NCI-H1417 treated with DMSO at 0.1 percent for 48 hours (cell line): ENCODE results near the gene NEU1.
"Not testable (repeated sequence)": the region's sequence is repeated elsewhere in the genome, so short reads cannot be mapped to it uniquely, and the experiment has no call there.

ENCODE experiments used
- DNase-seq: peaks from one replicate; lab custom pipeline; 2025; lab: John Stamatoyannopoulos, UW

Gene NEU1

DNA sequence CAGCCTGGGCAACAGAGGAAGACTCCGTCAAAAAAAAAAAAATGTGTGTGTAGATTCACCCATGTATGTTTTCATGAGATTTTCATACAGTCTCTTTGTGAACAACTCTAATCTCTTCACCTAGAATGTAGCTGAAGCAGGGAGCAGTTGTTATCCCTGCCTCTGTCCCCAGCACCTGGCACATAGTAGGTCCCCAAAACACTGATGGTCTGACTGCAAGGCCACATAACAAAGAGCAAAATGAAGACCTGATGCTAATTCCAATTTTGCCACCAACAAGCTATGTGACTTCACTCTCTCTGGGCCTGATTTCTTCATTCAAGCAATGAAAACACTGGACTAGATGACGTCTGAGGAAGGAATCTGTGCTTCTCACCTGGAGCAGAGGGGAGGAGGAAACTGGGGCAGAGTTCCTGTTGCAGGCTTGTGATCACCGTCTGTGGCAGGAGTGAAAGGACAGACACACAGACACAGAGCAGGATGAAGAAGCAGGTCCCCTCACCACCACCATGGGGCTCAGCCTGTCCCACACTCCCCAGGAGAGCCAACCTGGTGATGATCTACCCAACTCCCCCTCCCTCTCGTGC, 11.6 kb upstream of the NEU1 start:
- no peak for DNase-seq

- DNase-seq = no peak
These were observed 8.5 kb upstream of the NEU1 start for GRCh38 chr6:31871046-31871659.

- DNase-seq = no peak
These were observed 7.8 kb upstream of the NEU1 start for GRCh38 chr6:31870385-31870921.

GRCh38 chr6:31869343-31869742, 6.7 kb upstream of the NEU1 start:
- no peak for DNase-seq

DNA sequence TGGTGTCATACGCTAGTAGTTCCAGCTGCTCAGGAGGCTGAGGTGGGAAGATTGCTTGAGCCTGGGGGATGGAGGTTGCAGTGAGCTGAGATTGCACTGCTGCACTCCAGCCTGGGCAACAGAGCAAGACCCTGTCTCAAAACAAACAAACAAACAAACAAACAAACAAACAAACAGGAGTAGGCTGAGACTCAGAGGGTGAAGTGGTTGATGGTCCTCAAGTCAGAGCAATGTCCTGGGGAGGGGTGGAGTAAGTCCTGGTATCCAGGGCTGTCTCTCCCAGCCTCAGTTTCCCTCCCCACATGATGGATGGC, 6.0 kb upstream of the NEU1 start:
- not testable (repeated sequence) for DNase-seq

DNA sequence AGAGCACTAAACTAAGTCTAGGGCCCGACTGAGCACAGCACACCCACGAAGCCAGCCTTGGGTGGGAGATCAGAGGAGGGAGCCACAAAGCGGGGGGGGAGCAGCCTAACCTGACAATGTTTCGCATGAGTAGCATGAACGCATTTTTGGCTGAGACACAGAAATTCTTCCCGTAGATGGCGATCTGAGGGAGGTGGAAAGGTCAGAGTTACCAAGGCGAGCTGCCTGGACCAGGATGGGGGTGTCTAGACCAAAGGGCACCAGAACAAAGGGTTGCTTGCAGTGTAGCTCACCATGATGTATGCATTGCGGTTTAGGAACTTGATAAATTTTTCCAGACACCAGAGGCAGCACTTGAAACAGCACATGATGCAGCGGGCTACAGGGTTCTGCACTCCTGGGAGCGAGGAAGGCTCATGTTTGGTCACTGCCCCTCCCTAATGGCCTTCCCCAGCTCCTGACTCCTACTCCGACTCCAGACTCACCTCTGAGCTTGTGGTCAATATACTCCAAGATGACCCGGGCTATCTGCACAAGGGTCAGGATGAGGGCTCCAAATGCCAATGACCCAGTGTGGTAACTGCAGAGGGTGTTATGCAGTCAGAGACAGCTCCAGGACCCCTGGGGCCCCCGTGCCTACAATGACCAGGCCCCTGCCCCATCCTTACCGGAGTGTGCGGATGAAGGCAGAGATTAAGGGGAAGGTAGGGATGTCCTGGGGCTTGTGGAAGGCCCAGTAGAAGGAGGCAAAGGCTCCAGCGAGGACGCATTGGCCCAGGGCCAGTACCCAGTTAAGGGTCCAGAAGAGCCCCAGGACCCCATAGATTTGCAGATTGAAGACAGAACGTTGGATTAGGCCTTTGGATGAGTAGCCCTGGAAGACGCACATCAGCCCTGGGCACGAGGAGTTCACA, 2.8 kb upstream of the NEU1 start:
- no peak for DNase-seq

GRCh38 chr6:31864818-31865204, 2.2 kb upstream of the NEU1 start:
- DNase-seq = no peak

DNA sequence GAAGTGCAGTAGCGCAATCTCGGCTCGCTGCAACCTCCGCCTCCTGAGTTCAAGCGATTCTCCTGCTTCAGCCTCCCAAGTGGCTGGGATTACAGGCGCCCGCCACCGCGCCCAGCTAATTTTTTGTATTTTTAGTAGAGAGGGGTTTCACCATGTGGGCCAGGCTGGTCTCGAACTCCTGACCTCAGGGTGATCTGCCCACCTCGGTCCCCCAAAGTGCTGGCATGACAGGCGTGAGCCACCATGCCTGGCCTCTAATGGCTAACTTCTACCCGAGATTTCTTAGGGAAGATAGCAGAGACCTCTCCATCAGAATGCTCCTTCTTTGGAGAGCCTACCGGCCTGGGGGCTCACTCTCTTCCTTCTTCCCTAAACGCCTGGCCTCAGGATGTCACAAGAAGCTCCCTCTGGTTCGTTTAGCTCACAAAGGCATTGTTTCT, 1.5 kb upstream of the NEU1 start:
- not testable (repeated sequence) for DNase-seq

GRCh38 chr6:31861919-31862343, 690 bp downstream of the NEU1 start:
- DNase-seq = no peak

- DNase-seq = no peak
These were observed 1.5 kb downstream of the NEU1 start for GRCh38 chr6:31861150-31861549.

DNA sequence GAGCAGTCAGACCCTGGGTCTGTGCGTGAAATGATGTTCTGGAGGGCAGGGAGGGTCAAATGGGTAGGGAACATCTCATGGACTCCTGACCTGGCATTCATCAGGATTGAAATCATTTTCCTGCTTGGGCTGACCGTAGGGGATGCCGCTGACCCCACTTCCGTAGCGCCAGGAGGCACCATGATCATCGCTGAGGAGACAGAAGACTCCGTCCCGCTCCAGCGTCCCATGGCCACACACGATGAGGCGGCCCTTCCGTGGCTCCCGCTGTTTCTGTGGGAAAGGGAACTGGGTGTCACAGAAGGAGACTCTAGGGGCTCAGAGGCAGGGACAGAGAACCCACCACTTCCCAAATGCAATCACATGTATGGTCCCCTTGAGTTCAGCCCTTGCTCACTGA, 2.3 kb downstream of the NEU1 start:
- DNase-seq = no peak

DNA sequence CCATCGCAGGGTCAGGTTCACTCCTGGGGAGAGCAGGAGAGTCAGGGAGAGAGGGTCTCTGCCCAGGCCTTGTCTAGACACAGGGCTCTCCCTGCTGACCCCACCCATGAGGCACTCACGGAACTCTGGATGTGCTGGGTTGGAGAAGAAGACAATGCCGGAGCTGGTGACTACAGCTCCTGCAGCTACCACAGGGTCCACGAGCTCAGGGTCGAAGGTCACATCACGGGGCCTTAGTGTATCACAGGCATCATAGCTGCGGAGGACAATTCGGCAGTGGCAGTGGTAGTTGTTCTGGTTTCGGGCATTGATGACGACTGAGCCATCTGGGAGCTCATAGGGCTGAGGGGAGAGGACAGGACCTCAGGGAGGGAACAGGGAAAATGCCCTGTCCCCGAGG, 2.7 kb downstream of the NEU1 start:
- no peak for DNase-seq

- DNase-seq = no peak
These were observed 3.9 kb downstream of the NEU1 start for GRCh38 chr6:31858707-31859106.

- not testable (repeated sequence) for DNase-seq
These were observed 4.8 kb downstream of the NEU1 start for GRCh38 chr6:31857774-31858173.

DNA sequence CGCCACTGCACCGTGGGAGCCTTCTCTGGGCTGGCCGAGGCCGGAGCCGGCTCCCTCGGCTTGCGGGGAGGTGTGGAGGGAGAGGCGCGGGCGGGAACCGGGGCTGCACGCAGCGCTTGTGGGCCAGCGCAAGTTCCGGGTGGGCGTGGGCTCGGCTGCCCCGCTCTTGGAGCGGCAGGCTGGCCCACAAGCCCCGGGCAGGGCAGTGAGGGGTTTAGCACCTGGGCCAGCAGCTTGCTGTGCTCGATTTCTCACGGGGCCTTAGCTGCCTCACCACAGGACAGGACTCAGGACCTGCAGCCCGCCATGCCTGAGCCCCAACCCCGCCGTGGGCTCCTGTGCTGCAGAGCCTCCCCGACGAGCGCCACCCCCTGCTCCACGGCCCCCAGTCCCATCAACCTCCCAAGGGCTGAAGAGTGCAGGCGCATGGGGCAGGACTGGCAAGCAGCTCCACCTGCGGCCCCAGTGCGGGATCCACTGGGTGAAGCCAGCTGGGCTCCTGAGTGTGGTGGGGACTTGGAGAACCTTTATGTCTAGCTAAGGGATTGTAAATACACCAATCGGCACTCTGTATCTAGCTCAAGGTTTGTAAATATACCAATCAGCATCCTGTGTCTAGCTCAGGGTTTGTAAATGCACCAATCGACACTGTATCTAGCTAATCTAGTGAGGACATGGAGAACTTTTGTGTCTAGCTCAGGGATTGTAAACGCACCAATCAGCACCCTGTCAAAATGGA, 10.5 kb downstream of the NEU1 start:
- not testable (repeated sequence) for DNase-seq

GRCh38 chr6:31851485-31851832, 11.2 kb downstream of the NEU1 start:
- DNase-seq = no peak

GRCh38 chr6:31850765-31851484, 11.7 kb downstream of the NEU1 start:
- no peak for DNase-seq

DNA sequence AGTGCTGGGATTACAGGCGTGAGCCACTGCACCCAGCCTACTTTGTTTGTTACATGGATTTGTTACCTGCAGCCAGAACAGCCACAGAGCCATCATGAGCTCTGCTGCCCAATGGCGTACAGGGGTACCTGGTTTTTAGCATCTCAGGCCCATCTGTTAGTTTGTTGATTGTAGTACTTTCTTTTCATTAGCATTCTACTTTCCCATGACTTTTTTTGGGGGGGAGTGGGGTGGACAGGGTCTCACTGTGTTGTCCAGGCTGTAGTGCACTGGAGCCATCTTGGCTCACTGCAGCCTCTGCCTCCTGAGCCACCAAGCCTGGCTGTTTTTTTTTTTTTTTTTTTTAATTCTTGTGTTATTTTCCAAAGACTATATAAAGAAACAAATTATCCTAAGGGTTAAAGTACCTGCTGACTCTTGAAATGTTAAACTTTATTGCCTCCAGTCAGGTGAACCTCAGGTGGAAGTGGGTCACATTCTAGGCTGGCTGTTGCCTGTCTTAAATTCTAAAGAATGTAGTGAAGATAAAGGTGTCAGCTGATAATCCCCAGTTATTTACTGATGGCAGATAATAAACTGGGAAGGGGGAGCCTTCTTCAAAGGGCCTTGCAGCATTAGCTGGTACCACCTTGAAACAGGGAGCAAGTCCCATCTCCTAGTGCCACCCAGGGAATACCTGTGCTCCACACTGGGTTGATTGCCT, 15.2 kb downstream of the NEU1 start:
- no peak for DNase-seq

DNA sequence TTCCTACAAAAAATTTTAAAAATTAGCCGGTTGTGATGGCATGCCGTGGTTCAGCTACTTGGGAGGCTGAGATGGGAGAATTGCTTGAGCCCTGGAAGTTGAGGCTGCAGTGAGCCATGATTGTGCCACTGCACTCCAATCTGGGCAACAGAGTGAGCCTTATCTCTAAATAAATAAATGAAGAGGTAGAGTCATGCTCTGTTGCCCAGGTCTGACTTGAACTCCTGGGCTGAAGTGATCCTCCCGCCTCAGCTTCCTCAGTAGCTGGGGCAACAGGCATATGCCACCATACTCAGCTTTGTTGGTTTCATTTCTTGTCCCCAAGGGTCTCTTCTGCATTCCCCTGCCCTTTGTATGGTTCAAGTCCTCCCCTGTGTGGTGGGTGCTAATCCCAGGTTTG, 18.1 kb downstream of the NEU1 start:
- no peak for DNase-seq

GRCh38 chr6:31842053-31842452, 20.6 kb downstream of the NEU1 start:
- DNase-seq = no peak

DNA sequence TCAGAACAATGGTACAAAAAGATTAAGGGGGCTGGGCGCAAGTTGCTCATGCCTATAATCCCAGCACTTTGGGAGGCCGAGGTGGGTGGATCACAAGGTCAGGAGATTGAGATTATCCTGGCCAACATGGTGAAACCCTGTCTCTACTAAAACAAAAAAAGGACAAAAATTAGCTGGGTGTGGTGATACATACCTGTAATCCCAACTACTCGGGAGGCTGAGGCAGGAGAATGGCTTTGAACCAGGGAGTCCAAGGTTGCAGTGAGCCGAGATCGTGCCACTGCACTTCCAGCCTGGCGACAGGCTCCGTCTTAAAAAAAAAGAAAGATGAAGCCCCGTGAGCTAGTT, 22.9 kb downstream of the NEU1 start:
- DNase-seq = not testable (repeated sequence)
